ENCODE data around the gene HECTD4. TPM values are rescaled to one million over a fixed set of nuclear protein-coding genes. Genes with fewer than 3 reads are reported as not detected.

Gene HECTD4
- total and polyA plus RNA-seq, 2 experiments from 2014 or later = 25.7 to 36.9 TPM

- peaks cover 91% of the 10 kb centered on the region for H3K79me2 ChIP-seq (replicated peaks; ENCODE audit: insufficient read depth)
- DNase-seq (ENCODE audit: low spot score) = no peak
- Mint-ChIP-seq H3K27ac (no peak overlapping the region), H3K36me3 (ENCODE audit: low read depth) (no peaks in the 10 kb centered on the region), H3K9me3 (no peaks in the 10 kb centered on the region), H3K27me3 (ENCODE audit: insufficient read depth, low read depth, poor library complexity) (peaks cover 6% of the 10 kb centered on the region), H3K4me3 (no peak overlapping the region), H3K4me1 (no peaks in the 10 kb centered on the region)
- TF ChIP-seq ZNF462 (CRISPR knock-in tag; IDR thresholded peaks at IDR 0.05) (no peak), ZNF331 (CRISPR knock-in tag; IDR thresholded peaks at IDR 0.05; ENCODE audit: low read depth) (no peak), EZH2phosphoT487 (IDR thresholded peaks at IDR 0.05; ENCODE audit: unreplicated experiment) (no peak), CREB1 (CRISPR knock-in tag; IDR thresholded peaks at IDR 0.05; ENCODE audit: low read depth) (no peak), EZH2 (IDR thresholded peaks at IDR 0.05; ENCODE audit: low read depth, unreplicated experiment) (no peak), STAT1 (IDR thresholded peaks at IDR 0.05; ENCODE audit: unreplicated experiment) (no peak), NANOG (IDR thresholded peaks at IDR 0.05; ENCODE audit: borderline replicate concordance) (no peak), REST (IDR thresholded peaks at IDR 0.05; ENCODE audit: unreplicated experiment) (no peak), JUNB (IDR thresholded peaks at IDR 0.05; ENCODE audit: unreplicated experiment) (no peak), ZNF114 (CRISPR knock-in tag; IDR thresholded peaks at IDR 0.05) (no peak), POLR2AphosphoS5 (IDR thresholded peaks at IDR 0.05; ENCODE audit: low read depth) (no peak)
- TF ChIP-seq, protein P1, sequence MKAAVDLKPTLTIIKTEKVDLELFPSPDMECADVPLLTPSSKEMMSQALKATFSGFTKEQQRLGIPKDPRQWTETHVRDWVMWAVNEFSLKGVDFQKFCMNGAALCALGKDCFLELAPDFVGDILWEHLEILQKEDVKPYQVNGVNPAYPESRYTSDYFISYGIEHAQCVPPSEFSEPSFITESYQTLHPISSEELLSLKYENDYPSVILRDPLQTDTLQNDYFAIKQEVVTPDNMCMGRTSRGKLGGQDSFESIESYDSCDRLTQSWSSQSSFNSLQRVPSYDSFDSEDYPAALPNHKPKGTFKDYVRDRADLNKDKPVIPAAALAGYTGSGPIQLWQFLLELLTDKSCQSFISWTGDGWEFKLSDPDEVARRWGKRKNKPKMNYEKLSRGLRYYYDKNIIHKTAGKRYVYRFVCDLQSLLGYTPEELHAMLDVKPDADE (IDR thresholded peaks at IDR 0.05) = no peak
- TF ChIP-seq, protein P2, sequence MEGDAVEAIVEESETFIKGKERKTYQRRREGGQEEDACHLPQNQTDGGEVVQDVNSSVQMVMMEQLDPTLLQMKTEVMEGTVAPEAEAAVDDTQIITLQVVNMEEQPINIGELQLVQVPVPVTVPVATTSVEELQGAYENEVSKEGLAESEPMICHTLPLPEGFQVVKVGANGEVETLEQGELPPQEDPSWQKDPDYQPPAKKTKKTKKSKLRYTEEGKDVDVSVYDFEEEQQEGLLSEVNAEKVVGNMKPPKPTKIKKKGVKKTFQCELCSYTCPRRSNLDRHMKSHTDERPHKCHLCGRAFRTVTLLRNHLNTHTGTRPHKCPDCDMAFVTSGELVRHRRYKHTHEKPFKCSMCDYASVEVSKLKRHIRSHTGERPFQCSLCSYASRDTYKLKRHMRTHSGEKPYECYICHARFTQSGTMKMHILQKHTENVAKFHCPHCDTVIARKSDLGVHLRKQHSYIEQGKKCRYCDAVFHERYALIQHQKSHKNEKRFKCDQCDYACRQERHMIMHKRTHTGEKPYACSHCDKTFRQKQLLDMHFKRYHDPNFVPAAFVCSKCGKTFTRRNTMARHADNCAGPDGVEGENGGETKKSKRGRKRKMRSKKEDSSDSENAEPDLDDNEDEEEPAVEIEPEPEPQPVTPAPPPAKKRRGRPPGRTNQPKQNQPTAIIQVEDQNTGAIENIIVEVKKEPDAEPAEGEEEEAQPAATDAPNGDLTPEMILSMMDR (conservative IDR thresholded peaks at IDR 0.05; ENCODE audit: low read depth in 2 of 2) = no peak
- no peaks in the 10 kb centered on the region; the same call in 1 of the 2 replicates for H4K20me1 ChIP-seq (replicated peaks; ENCODE audit: insufficient read depth)
- no peak overlapping the region for H3K27ac ChIP-seq (ENCODE audit: low read depth)
- no peak overlapping the region for H3K4me3 ChIP-seq
- H3K9me2 ChIP-seq (ENCODE audit: insufficient read depth) = no peaks in the 10 kb centered on the region
- no peak overlapping the region for H3K4me2 ChIP-seq
- ATAC-seq = no peak
- no peaks in the 10 kb centered on the region for H3K27me3 ChIP-seq (ENCODE audit: insufficient read depth)
- H2AFZ ChIP-seq = no peak overlapping the region
- H3K36me3 ChIP-seq (ENCODE audit: insufficient read depth) = no peaks in the 10 kb centered on the region
- H3K4me1 ChIP-seq (ENCODE audit: insufficient read depth) = no peaks in the 10 kb centered on the region
- no peaks in the 10 kb centered on the region for H3F3A ChIP-seq (replicated peaks; ENCODE audit: low read depth)
These were observed 22.9 kb downstream of the HECTD4 start for GRCh38 chr12:112359290-112359689.

All from GM23338 (cell line).